A549 (cell line): ENCODE data around the gene PI4KA.

ENCODE experiments used
- BHLHE40 ChIP-seq: IDR thresholded peaks from 2 replicates; pipeline ENCODE4 v1.6.1; 2012; ENCODE audit warnings: low read depth, low read length, inconsistent platforms
- CBX8 ChIP-seq: fragments of 200-600 bp; sonication (generic); IDR thresholded peaks from 2 replicates; pipeline ENCODE4 v1.6.1; 2016
- CHD2 ChIP-seq: fragments of 150-350 bp; IDR thresholded peaks from 2 replicates; pipeline ENCODE4 v1.6.1; 2014; ENCODE audit warnings: low read length; ENCODE audit not compliant: partially characterized antibody
- CTCF ChIP-seq: fragments of >200 bp; sonication (Bioruptor Twin); formaldehyde crosslinking; IDR thresholded peaks from 3 replicates; pipeline ENCODE4 v1.5.1; 2016
- EP300 ChIP-seq, 2 experiments: fragments of >200 bp; sonication (Bioruptor Twin); formaldehyde crosslinking; IDR thresholded peaks; 2 replicates in 1 of 2; 3 replicates in 1 of 2; pipeline ENCODE4 v1.6.1; 2016 to 2017
- ESRRA ChIP-seq: fragments of 150-350 bp; IDR thresholded peaks from 2 replicates; pipeline ENCODE4 v1.6.1; 2014; ENCODE audit warnings: mild to moderate bottlenecking, low read length, borderline replicate concordance
- HOXA7 ChIP-seq: fragments of 250-450 bp; sonication (Bioruptor Pico); IDR thresholded peaks from 2 replicates; pipeline ENCODE4 v1.5.0; 2020; ENCODE audit warnings: mild to moderate bottlenecking, moderate library complexity
- MAZ ChIP-seq: fragments of 150-350 bp; IDR thresholded peaks from 2 replicates; pipeline ENCODE4 v1.6.1; 2014; ENCODE audit warnings: antibody characterized with exemption, low read depth, low read length, borderline replicate concordance
- NR3C1 ChIP-seq: fragments of >200 bp; sonication (Bioruptor Twin); formaldehyde crosslinking; IDR thresholded peaks from 3 replicates; pipeline ENCODE4 v1.6.1; 2017
- POLR2A ChIP-seq: IDR thresholded peaks from 2 replicates; pipeline ENCODE4 v1.6.1; 2012; ENCODE audit warnings: mild to moderate bottlenecking, low read length
- RCOR1 ChIP-seq: fragments of 150-350 bp; IDR thresholded peaks from 2 replicates; pipeline ENCODE4 v1.6.1; 2014; ENCODE audit warnings: antibody characterized with exemption, low read length, low read depth
- TP53 ChIP-seq: fragments of 250-450 bp; sonication (Bioruptor Pico); IDR thresholded peaks from 2 replicates; pipeline ENCODE4 v1.5.0; 2021; ENCODE audit warnings: mild to moderate bottlenecking, moderate library complexity
- ZFP36 ChIP-seq: fragments of 450-650 bp; IDR thresholded peaks from 2 replicates; pipeline ENCODE4 v1.6.1; 2014; ENCODE audit warnings: borderline replicate concordance; ENCODE audit not compliant: partially characterized antibody
- TF ChIP-seq, protein P1 (sequence below): fragments of 150-350 bp; IDR thresholded peaks from 2 replicates; pipeline ENCODE4 v1.6.1; 2014; ENCODE audit warnings: low read depth, mild to moderate bottlenecking, low read length

GRCh38 chr22:20794650-20795413 lies 63.8 kb downstream of the PI4KA start:
- no peak for TF ChIP-seq CBX8
- TF ChIP-seq CTCF = no peak
- TF ChIP-seq CHD2 = no peak
- no peak for TF ChIP-seq ESRRA
- no peak for TF ChIP-seq HOXA7 (CRISPR knock-in tag)
- no peak for TF ChIP-seq POLR2A
- TF ChIP-seq ZFP36 = no peak
- no peak for TF ChIP-seq NR3C1
- TF ChIP-seq MAZ = no peak
- TF ChIP-seq TP53 (CRISPR knock-in tag) = no peak
- TF ChIP-seq BHLHE40 = no peak
- TF ChIP-seq EP300 (IDR thresholded peaks at IDR 0.05) = no peak
- TF ChIP-seq, protein P1, sequence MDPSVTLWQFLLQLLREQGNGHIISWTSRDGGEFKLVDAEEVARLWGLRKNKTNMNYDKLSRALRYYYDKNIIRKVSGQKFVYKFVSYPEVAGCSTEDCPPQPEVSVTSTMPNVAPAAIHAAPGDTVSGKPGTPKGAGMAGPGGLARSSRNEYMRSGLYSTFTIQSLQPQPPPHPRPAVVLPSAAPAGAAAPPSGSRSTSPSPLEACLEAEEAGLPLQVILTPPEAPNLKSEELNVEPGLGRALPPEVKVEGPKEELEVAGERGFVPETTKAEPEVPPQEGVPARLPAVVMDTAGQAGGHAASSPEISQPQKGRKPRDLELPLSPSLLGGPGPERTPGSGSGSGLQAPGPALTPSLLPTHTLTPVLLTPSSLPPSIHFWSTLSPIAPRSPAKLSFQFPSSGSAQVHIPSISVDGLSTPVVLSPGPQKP = no peak
- no peak for TF ChIP-seq RCOR1
